GM11168 (cell line): Measurements from ENCODE around the gene GPALPP1.
"Not testable (repeated sequence)": the region's sequence is repeated elsewhere in the genome, so short reads cannot be mapped to it uniquely, and the experiment has no call there.

ENCODE experiments used
- in situ Hi-C: fragments of 300-500 bp; cut with MboI; formaldehyde crosslinking; loops from one replicate; pipeline ENCODE4 v1.12.0; 2022; ENCODE audit warnings: low sequenced_read_pairs; ENCODE audit not compliant: unreplicated experiment

The GPALPP1 gene

DNA sequence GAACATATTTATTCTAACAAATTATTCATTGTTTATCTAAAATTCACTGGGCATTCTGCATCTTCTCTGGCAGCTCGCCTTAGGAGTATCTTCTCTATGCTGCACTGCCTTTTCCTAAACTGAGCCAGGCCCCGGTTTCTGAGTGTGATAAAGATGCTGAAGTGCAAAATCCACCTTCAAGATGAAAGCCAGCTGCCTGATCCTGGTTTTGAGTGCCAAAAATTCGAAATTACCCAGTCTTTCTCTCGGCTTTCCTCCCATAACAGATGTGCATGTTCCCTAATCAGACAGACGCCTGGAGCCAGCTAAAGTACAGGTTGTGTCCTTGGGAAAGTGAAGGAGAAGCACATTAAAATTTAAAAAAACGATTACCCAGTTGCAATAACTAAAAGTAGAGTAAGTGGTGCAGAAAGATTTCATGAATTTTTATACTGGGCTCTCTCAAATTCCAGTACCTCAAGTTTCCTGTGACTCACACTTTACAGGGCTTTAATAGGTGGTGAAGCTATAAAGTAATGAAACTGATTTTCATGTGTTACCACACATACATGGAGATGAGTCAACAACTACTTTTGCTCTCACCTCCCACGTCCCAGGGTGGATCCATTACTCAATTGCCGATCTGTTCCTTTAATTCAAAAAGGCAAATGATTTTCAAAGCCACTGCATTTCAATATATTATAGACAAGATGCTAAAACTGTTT is 66.0 kb downstream of the GPALPP1 start:
- in situ Hi-C loops: no loop called here

- in situ Hi-C loops: no loop called here
Observed at GRCh38 chr13:45055902-45056648, 66.7 kb downstream of the GPALPP1 start.

GRCh38 chr13:45060062-45060461 is 70.7 kb downstream of the GPALPP1 start:
- in situ Hi-C loops: no loop called here

DNA sequence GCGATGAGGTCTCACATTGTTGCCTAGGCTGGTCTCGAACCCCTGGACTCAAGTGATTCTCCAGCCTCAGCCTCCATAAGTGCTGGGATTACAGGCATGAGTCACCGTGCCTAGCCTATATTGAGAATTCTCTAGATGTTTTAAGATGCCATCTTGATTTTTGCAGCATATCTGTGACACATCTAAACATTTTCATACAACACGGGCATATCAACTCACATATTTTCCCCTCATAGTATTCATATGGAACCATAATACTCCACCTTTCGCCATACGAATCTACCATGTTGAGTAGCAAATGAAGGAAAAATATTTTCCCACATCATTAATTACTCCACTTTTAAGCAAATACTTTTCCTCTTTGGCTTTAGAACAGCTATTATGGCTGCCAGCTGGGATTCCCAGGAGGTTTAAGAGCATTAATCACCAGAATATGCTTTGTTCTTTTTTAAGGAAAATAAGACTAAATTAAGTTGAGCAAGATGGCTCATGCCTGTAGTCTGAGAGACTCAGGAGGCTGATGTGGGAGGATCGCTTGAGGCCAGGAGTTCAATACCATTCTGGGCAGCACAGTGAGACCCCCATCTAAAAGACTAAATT is 74.0 kb downstream of the GPALPP1 start:
- in situ Hi-C loops: no loop called here

DNA sequence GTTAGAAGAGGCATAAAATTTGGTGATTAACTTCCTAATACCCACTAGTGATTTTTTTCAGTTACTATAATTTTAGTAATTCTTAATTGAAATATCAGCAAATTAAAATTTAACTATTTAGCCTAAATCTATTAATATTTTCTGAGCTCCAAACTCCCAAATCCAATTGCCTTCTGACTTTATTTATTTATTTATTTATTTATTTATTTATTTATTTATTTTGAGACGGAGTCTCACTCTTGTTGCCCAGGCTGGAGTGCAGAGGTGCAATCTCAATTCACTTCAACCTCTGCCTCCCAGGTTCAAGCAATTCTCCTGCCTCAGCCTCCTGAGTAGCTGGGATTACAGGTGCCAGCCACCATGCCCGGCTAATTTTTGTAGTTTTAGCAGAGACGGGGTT is 74.6 kb downstream of the GPALPP1 start:
- in situ Hi-C loops: not testable (repeated sequence)

DNA sequence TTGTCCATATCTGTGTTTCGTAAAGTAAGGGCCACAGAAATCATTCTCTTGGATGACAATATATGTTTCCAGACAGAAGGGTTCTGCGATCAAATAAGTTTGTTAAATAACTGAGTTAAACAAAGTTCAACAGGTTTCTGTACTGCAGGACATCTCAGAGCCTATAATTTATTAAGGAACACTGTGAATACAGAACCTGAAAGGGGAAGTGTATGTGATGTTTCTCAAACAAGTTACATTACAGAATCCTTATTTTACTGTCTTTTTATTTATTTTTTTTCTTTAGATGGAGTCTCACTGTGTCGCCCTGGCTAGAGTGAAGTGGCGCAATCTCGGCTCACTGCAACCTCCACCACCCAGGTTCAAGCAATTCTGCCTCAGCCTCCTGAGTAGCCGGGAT is 75.6 kb downstream of the GPALPP1 start:
- in situ Hi-C loops: no loop called here

GRCh38 chr13:45068036-45069001 is 79.0 kb downstream of the GPALPP1 start:
- in situ Hi-C loops: no loop called here

DNA sequence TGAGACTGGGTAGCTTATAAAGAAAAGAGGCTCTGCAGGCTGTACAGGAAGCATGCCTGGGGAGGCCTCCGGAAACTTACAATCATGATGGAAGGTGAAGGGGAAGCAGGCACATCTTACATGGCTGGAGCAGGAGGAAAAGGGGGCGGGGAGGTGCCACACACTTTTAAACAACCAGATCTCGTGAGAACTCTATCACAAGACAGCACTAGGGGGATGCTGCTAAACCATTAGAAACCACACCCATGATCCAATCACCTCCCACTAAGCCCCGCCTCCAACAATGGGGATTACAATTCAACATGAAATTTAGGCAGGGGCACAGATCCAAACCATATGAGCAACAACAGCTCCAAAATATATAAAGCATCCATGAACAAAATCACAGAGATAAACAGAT is 84.5 kb downstream of the GPALPP1 start:
- in situ Hi-C loops: no loop called here

DNA sequence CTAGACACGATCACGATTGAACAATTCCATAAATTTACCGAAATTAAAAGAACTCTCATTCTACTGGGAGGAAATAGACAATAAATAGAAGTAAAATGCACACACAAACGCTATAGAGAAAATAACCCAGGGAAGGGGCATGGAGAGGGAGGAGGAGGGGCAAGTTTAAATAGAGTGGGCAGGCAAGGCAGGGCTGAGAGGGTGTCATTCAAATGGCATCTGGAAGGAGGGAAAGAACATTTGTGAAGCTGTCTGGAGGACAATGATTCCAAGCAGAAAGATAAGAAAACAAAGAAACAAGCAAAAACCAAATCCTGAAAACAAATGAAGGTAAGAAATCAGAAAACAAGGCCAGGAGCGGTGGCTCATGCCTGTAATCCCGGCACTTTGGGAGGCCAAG is 85.4 kb downstream of the GPALPP1 start:
- in situ Hi-C loops: no loop called here

- in situ Hi-C loops: no loop called here
Observed at GRCh38 chr13:45078003-45078402, 88.7 kb downstream of the GPALPP1 start.
